ENCODE results near the gene HACD4.

Gene HACD4, protein sequence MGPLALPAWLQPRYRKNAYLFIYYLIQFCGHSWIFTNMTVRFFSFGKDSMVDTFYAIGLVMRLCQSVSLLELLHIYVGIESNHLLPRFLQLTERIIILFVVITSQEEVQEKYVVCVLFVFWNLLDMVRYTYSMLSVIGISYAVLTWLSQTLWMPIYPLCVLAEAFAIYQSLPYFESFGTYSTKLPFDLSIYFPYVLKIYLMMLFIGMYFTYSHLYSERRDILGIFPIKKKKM

DNA sequence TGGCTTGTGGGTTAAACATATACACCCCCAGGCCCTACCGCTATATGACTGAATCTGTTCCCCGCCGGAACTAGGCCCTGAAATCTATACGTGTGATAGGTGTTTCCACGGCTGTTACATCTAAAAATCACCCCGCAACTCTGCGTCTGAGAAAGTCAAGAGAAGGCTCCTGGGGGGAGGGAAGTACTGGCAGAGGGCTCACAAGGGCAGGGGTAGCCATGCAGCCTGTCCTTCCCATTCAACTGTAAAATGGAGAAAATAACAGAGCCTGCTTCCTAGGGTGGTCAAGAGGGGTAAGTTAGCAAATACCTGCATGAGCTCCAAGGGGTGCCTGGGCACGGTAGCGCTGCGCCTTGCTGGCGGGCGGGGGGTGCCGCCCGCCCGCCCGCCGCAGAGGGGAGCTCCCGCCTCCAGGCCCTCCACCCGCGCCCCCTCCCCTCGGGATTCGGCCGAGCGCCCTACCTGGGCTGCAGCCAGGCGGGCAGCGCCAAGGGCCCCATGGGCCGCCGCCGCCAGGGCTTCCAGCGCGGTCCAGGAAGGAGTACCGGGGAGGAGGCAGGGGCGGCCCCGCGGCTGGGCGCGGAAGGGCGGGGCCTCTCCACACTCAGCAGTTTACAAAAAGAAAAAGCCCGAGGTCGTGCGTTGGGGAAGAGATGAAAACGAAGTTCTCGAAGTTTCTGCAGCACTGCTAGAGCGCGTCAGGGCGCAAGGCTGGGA lies at the start of gene HACD4:
Gene HACD4 (minus strand): TSS at position 550 of the 717 bp plus-strand sequence. CDS start 50 bp downstream, at position 500.
- DNase-seq: no peak

DNA sequence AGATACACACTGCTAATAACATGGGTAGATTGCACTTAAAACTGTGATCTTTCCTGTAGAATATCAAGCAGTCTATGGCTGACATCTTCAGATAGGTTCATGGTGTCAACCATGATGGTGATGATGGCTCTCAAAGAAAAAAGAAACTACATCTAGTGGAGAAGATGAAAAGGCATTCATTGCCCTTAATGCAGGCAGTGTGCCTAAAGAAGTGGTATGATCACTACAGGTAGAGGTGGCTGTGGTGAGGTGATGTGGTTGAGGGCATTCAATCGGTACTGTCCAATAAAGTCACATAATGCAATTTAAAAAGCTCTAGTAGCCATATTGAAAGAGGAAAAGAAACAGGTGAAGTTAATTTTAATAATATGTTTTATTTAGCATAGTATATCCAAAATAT lies 49.4 kb upstream of the HACD4 start:
- DNase-seq: no peak

DNA sequence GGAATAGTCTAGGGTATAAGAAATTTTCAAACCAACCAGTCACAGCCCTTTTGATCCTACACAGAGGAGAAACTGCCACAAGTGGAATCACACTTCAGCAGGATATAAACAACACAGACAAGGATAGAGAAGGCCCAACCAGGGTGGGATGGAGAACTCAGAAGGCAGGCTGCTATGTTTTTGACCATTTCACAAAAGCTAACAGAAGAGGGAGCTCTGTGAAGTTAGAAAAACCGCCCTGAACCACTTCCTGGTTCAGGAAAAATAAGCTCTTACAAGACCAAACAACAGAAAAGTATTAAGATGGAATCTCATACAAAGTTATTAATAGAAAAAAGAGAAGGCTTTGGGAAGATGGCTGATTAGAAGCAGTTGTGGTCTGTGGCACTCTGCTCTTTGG lies 47.3 kb upstream of the HACD4 start:
- DNase-seq: no peak

DNA sequence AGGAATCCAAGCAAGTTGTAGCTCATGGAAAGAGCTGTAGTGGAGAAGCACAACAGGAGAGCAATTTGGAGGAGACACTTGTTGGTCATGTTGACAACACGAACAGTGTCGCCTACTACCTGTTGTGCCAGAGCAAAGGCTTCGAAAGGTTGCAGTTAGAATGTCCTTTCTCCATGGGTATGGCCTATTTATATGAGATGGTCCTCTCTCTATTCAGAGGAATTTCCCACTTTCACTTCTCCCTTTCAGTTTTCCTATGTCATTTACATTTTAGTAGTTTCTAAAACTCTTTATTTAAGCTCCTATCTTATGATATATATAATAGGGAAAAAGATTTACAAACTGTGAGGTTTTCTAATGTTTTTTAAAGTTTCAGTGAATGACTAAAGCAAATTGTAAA lies 46.3 kb upstream of the HACD4 start, which contains the start of gene IFNB1:
Gene IFNB1 (minus strand): TSS at position 162 of the 400 bp plus-strand sequence. CDS start 73 bp downstream, at position 89.
- DNase-seq: no peak

DNA sequence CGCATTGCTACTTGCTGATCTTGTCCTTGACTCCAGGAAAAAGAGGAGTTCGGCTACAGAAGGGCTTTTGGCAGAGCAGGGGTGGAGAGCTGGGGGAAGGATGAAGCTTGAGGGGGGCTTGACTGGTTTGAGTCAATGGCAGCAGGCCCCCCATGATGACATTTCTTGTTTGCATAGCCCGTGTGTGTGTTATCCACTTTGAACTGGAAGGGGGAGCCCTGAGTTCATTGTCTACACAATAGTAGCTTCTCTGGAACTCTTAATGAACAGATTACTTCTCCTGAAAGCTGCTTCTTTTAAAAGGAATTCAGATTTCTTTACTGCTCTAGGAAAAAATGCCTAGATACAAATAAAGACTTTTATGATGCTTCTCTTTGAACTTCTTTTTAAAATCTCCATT lies 44.0 kb upstream of the HACD4 start:
- DNase-seq: no peak

DNA sequence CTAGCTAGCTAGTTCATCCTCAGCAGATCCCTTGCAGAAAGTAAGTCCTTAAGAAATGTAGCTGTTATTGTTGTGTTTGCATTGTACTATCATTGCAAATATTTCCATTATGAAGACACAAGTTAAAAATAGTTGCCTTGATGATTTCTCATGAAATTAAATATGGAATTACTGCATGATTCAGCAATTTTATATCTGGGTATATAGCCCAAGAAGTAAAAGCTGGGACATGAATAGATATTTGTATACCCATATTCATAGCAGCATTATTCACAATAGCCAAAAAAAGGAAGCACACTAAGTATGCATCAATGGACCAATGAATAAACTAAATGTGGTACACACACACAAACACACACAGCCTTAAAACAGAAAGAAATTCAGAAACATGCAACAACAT lies 39.5 kb upstream of the HACD4 start:
- no peak for DNase-seq

DNA sequence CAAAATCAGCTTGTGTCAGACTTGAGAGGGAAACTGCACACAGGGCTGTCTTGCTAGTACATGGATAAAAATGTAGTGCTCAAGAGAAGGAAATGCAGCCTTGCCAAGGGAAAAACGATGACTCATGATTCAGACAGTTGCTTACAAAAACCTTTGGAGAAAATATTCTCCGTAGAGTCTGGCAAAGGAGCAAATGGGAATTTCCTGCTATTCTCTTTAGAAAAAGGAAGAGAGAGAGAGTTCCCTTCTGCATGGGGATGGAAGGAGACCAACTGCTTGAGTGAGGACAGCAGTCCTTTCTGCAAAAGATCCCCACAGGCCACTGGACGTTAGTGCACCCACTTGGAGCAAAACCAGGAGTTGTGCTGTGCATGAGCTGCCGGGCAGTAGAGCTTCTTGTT lies 38.7 kb upstream of the HACD4 start:
- DNase-seq: no peak

DNA sequence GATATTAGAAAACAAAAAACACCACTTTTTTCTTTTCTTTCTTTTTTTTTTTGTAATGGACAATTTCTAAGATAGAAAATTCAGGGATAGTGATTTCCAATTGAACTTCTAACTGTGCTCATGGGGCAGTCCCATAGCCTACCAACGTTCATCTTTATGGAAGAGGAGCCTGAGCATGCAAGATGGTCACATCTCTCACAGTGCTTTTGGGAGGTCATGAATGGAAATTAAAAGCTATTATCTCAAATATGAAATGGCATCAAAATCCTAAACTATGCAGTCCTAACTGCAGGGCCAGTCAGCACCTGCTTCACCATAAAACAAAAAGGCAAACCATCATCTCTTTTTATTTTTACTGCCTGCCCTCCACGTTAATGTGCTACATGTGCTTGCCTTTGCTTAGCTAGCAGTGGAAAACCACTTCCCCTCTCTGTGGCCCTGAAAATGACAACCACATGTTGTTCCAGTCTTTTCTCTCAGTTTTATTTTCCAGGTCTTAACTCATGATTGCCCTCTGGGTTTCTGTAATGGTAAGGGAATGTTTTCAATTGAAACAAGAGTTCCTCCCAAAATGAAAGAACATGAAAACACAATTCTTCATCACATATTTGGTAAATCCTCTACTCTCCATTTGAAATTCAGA lies 29.6 kb upstream of the HACD4 start:
- no peak for DNase-seq

DNA sequence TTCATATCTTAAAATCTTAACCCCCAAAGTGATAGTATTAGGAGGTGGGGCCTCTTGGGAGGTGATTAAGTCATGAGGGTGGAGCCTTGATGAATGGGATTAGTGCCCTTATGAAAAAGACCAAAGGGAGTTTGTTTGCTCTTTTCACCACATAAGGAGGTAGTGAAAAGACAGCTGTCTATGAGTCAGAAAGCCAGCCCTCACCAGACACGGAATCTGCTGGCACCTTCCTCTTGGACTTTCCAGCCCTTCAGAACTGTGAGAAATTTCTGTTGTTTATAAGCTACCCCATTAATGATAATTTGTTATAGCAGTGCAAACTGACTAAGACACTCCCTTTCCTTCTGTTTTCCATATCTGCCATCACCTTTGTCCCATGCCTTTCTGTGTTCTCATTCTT lies 25.5 kb upstream of the HACD4 start:
- DNase-seq: no peak

DNA sequence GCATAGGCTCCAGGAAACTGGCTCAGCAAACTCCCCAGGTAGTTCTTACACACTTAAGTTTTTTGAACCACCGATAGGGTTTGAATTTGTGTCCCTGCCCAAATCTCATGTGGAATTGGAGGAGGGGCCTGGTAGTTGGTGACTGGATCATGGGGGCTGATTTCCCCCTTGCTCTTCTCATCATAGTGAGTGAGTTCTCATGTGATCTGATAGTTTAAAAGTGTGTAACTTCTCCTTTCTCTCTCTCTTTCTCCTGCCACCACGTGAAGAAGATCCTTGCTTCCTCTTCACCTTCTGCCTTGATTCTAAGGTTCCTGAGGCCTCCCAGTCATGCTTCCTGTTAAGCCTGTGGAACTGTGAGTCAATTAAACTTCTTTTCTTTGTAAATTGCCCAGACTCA lies 22.4 kb upstream of the HACD4 start:
- DNase-seq: no peak

DNA sequence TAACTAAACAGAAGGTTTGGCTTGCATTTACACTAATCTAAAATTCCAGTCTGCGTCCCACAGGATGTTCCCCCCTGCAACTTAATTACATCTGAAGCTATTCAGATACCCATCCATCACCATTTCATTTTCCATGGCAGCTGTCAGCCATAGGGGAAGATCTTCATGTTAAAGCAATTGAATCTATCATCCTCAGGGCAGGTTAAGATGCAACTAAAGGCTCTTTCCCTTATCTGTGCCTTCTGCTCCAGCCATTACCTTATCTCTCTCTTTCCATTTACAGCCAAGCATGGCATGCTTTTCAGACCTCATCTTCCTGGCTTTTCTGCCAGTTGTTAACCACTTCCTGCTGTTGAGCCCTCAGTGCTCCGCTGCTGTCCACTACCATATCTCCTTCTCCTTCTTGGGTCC lies 15.8 kb upstream of the HACD4 start:
- DNase-seq: no peak

DNA sequence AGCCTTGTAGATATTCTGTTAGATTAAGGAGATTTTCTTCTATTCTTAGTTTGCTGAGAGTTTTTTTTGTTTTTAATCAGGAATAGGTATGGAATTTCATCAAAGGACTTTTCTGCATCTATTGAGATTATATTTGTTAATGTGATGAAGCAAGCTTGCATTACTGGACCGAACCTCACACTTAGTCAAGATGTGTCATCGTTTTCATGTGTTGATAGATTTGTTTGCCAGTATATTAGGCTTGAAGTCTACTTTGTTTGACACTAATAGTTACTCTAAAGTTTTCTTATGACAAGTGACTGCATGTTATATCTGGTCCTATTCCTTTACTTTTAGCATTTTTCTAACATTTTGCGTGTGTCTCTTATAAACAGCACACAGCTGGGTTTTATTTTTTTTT lies 12.4 kb upstream of the HACD4 start:
- no peak for DNase-seq

DNA sequence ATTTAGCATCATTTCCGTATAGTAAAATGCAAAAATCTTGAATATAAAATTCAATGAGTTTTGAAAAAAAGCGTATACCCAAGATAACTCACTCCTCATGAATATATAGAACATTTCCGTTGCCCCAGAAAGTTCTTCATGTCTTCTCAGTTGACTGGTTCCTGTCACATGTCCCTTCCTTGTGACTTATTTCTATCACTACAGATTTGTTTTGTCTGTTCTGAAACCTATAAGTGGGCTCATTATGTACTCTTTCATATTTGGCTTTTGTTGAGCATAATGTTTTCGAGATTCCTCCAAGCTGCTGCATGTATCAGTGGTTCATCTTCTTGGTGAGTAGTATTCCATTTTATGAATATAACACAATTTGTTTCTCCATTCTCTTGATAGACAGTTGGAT lies 11.0 kb upstream of the HACD4 start:
- no peak for DNase-seq

DNA sequence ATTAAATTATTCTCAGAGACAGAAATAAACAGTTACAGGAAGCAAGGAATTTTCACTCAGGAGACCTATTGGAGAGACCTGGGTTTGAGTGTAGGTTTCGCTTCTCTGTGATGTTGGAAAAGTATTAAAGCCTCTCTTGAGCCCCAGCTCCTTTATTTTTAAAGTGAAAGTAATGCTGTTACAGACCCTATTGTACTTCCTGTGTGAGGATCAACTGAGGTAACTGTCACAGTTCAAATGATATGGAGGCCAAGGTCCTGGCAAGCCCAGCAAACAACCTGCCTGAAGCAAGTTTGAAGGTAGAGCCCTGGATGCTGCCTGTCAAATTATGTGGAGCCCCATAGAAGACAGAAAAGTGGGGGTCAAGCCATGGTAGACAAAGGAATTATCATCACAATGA lies 7.9 kb upstream of the HACD4 start:
- DNase-seq: no peak

DNA sequence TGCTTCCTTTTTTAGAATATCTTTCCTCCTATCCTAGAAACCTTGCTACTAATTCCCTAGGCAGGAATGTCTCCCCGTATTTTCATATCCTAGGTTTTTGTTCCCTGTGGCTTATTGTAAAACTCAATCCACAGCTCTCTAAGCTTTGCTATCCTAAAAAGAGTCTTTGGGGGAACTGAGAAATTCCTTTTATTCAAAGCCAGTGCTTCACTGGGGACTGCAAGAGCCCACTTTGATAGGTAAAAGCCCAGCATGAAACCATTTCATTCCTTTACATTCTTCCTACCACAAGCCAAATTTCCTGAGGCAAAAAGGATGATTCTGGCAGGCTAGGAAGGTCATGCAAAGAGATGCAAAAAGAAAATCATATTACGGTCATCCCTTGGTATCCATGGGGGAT lies 5.8 kb upstream of the HACD4 start:
- no peak for DNase-seq

DNA sequence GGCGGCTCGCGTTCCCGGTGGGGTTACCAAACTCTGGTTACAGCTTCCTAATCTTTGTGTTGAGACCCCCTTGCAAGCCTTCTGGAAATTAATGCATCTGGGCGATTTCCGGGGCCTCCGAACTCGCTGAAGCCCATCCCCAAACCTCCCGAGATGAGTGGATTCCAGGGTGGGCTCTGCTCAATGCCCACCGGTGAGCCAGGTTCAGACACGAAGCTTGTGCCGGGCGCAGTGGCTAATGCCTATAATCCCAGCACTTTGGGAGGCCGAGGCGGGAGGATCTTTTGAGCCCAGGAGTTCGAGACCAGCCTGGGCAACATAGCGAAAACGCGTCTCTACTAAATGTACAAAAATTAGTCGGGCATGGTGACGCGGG lies 356 bp upstream of the HACD4 start:
- no peak for DNase-seq

DNA sequence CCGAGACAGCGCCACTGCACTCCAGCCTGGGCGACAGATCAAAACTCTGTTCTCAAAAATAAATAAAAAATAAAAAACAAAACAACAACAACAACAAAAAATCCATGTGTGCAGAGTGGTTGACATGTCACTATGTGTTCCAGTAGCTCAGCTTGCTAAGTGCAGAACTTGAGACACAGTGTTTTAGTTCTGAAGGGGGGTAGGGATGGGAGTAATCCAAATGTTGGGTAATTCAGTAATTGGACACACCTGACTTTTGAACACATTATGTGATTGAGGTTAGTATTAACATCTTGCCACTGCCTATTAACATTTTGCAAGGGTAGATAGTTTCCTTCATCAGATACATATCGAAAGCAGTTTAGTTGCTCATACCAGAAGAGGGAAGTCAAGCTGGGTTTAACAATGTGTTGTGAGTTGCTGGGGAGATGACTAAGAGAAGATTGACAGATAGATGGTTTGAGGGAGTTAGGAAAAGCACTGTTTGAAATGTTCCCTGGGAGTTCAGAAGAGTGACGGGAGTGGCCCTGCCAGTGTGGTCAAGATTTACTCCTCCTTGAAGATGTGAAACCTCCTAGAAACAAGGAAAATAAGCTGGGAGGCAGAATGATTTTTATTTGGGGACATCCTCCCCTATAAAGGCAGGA lies 928 bp downstream of the HACD4 start:
- no peak for DNase-seq

DNA sequence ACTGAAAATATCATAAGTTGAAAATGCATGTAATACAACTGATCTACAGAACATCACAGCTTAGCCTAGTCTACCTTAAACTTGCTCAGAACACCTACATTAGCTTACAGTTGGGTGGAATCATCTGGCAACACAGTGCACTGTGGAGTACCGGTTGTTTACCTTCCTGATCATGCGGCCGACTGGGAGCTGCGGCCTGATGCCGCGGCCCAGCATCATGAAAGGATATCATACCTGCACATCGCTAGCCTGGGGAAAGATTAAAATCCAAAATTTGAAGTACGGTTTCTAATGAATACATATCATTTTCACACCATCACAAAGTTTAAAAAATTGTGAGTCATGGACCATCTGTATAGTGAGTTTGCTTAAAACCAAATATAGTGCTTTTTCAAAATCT lies 1.8 kb downstream of the HACD4 start:
- no peak for DNase-seq

DNA sequence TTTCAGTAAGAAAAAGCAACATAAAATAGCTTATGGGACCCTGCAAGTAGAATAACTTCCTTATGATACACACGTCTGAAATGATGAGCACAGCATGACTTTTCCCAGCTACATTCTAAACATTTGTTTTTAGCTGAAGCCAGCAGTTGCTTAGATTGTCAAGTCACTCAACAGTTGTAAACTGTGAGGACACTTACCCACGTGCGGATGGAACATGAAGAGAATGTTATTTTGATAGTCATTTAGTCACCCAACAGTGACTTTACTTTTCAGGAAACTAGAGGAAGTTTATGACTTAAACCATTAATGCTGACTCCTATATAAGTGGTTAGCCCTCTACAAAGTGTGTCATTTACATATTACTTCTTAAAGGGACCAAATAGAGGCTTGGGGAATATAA lies 3.0 kb downstream of the HACD4 start:
- DNase-seq: no peak

DNA sequence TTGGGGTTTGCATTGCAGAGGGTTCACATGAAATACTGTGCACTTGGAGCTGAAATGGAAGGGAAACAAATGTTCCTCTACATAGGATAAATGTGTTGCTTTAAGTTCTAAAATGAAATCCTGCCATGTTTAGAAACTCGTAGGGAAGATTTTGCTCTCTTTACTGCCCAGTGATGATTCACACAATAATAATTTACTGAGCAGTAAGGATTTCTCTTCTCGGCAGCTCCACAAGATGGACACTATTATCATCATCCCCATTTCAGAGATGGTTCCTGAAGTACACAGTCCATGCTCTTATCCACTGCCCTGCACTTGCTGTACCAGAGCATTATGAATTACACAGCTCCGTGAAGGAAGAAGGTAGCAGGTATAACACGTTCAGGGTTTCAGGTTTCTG lies 4.1 kb downstream of the HACD4 start:
- DNase-seq: no peak

DNA sequence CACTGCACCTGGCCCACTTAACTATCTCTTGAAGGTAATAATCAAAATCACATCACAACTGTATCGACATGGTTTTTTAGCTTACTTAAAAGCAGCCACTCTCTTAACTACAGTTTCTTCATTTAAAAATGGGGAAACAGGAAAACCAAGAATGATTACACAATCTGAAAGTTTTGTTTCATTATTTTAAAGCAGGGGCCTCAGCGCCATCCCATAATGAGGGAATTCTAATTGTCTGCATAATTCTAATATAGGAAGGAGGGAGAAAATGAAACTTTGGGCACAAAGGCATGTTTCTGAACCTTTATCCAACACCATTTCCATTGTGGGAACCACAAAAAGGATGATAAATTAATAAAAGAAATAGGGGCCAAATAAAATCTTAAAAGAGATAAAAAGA lies 7.6 kb downstream of the HACD4 start:
- DNase-seq: no peak

DNA sequence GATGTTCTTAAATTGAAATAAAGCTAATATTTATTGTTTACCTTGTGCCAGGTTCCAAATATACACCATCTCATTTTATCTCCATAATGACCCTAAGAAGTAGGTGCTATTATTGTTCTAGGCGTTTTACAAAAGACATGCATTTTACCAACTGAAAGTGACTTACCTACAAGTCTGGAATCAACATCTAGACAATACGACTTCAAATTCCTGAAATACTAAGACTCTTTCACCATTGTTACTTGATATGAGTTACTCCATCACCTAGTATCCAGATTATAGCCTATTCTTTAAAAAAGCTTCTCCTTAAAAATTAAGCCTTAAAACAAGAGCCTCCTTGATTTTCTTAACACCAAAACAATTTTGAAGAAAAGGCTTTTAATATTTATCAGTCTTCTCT lies 13.3 kb downstream of the HACD4 start:
- DNase-seq: no peak

DNA sequence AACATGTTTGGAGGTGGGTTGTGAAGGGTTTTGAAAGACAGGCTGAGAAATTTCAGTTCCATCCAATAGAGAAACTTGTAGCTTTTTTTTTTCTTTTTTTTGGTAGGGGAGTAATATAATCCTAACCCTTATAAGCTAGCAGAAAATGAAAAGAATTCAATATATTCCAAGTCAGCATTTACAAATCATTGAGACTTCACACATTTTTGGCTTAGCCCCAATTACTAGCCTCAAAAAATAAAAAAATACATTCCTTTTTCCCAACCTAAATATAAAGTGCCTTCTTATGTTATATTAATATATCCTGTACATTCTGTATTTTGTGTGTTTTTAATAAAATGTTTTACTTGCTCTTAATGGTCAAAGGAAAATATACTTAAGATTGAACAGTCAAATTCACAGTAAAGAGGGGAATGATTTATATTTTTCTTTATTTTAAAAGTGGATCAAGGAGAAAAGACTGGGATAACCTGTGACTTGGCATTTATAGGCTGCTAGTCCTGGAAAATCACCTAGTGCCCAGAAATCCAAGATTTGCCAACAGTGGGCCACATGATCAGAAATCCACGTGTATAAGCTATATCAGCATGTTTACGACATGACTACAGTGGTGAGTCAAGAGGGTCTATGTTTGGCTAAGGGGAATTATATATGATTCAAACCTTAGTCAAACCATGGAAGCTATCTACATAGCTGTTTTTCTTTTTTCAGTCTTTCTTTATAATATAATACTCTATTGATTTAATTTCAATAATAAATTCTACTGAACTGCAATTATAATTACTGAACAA lies 14.5 kb downstream of the HACD4 start:
- no peak for DNase-seq

All from NCI-H1436 treated with DMSO at 0.1 percent for 48 hours (cell line).